SK-N-SH treated with all-trans-retinoic acid at 6 μM for 48 hours (cell line): ENCODE data around the gene LRP3.

Experiments used
- ARNTL ChIP-seq: fragments of 450-650 bp; formaldehyde crosslinking; IDR thresholded peaks from 2 replicates; pipeline ENCODE4 v1.5.0; 2020; ENCODE audit warnings: low read depth, mild to moderate bottlenecking, moderate library complexity, borderline replicate concordance
- ESRRG ChIP-seq: fragments of 250-450 bp; sonication (Bioruptor Pico); IDR thresholded peaks from 2 replicates; pipeline ENCODE4 v1.6.1; 2021; ENCODE audit warnings: mild to moderate bottlenecking
- SNAI2 ChIP-seq: fragments of 250-450 bp; sonication (Bioruptor Pico); IDR thresholded peaks from 2 replicates; pipeline ENCODE4 v1.5.0; 2020; ENCODE audit warnings: mild to moderate bottlenecking, moderate library complexity
- ZFP3 ChIP-seq: fragments of 250-450 bp; sonication (Bioruptor Pico); IDR thresholded peaks from 2 replicates; pipeline ENCODE4 v1.5.0; 2020; ENCODE audit warnings: mild to moderate bottlenecking, moderate library complexity
- ZNF70 ChIP-seq: fragments of 450-650 bp; formaldehyde crosslinking; IDR thresholded peaks from 2 replicates; pipeline ENCODE4 v1.5.0; 2020; ENCODE audit warnings: mild to moderate bottlenecking, moderate library complexity
- TF ChIP-seq, protein P1 (sequence below): fragments of 250-450 bp; sonication (Bioruptor Pico); IDR thresholded peaks from 2 replicates; pipeline ENCODE4 v1.8.0; 2020; ENCODE audit warnings: mild to moderate bottlenecking, moderate library complexity, borderline replicate concordance
- TF ChIP-seq, protein P2 (sequence below): fragments of 250-450 bp; sonication (Bioruptor Pico); IDR thresholded peaks from 2 replicates; pipeline ENCODE4 v1.5.0; 2020; ENCODE audit warnings: mild to moderate bottlenecking, moderate library complexity

DNA sequence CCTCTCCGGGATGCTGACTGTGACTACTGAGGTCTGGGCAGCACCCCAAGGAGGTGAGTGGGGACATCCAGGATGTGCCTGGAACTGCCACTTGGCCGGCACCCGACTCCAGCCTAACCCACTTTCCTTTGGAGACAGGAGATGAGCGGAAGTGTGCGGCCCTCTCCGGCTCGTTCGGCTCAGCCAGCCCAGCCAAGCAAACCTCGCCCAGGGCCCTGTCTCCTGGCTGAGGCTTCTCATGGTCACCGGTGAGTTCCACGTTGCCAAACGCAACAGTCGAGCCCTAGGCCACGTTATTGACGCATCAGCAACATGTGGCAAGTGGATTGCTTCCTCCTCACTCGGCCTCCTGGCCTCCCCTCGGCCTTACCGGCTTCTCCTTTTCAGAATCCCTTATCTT, 26.0 kb downstream of the LRP3 start:
- TF ChIP-seq ARNTL (CRISPR knock-in tag) (no peak), SNAI2 (CRISPR knock-in tag) (no peak), ESRRG (CRISPR knock-in tag) (no peak), ZNF70 (no peak), ZFP3 (CRISPR knock-in tag) (no peak)
- TF ChIP-seq, protein P1, sequence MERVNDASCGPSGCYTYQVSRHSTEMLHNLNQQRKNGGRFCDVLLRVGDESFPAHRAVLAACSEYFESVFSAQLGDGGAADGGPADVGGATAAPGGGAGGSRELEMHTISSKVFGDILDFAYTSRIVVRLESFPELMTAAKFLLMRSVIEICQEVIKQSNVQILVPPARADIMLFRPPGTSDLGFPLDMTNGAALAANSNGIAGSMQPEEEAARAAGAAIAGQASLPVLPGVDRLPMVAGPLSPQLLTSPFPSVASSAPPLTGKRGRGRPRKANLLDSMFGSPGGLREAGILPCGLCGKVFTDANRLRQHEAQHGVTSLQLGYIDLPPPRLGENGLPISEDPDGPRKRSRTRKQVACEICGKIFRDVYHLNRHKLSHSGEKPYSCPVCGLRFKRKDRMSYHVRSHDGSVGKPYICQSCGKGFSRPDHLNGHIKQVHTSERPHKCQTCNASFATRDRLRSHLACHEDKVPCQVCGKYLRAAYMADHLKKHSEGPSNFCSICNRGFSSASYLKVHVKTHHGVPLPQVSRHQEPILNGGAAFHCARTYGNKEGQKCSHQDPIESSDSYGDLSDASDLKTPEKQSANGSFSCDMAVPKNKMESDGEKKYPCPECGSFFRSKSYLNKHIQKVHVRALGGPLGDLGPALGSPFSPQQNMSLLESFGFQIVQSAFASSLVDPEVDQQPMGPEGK (CRISPR knock-in tag): no peak
- TF ChIP-seq, protein P2, sequence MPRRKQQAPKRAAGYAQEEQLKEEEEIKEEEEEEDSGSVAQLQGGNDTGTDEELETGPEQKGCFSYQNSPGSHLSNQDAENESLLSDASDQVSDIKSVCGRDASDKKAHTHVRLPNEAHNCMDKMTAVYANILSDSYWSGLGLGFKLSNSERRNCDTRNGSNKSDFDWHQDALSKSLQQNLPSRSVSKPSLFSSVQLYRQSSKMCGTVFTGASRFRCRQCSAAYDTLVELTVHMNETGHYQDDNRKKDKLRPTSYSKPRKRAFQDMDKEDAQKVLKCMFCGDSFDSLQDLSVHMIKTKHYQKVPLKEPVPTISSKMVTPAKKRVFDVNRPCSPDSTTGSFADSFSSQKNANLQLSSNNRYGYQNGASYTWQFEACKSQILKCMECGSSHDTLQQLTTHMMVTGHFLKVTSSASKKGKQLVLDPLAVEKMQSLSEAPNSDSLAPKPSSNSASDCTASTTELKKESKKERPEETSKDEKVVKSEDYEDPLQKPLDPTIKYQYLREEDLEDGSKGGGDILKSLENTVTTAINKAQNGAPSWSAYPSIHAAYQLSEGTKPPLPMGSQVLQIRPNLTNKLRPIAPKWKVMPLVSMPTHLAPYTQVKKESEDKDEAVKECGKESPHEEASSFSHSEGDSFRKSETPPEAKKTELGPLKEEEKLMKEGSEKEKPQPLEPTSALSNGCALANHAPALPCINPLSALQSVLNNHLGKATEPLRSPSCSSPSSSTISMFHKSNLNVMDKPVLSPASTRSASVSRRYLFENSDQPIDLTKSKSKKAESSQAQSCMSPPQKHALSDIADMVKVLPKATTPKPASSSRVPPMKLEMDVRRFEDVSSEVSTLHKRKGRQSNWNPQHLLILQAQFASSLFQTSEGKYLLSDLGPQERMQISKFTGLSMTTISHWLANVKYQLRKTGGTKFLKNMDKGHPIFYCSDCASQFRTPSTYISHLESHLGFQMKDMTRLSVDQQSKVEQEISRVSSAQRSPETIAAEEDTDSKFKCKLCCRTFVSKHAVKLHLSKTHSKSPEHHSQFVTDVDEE (CRISPR knock-in tag): no peak
